ENCODE measurements around the gene NRBP1.

The NRBP1 gene

DNA sequence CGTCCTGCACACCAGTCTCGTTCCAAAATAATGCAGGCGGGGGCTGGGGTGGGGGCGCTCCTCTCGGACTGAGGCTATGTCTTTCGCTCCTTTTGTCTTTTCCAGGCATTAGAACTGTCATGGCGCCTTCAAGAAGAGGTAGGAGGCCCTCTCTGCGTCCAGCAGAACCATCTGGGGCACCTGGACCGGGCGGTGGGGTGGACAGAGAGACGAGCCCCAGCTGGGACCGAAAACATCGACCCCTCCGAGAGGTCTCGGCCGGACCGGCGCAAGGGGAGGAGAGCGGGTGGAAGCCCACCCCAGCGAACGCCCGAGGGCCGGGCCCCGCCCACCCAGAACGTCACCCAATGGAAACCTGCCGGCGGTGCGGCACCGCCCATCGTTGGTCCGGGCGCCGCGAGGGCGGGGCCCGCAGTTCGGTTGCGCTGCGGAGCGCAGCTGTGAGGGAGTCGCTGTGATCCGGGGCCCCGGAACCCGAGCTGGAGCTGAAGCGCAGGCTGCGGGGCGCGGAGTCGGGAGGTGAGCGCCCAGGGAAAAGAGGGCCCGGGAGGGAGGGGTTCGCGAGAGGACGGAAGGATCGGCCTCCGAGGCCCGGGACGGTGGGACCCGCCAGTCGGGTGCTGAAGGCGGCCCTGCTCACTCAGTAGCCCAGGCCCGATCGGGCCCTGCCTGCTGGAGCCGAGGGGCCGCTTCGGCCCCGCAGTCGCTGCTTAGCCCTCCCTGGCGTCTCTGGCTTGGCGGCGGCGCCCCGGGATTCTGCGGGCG is at the start of gene NRBP1:
Gene NRBP1 (plus strand): TSS at position 419 of the 765 bp plus-strand sequence. CDS start 4,643 bp downstream, outside the sequence.
- DNase-seq, result peak; percentile 79 to 90 (median 88)

DNA sequence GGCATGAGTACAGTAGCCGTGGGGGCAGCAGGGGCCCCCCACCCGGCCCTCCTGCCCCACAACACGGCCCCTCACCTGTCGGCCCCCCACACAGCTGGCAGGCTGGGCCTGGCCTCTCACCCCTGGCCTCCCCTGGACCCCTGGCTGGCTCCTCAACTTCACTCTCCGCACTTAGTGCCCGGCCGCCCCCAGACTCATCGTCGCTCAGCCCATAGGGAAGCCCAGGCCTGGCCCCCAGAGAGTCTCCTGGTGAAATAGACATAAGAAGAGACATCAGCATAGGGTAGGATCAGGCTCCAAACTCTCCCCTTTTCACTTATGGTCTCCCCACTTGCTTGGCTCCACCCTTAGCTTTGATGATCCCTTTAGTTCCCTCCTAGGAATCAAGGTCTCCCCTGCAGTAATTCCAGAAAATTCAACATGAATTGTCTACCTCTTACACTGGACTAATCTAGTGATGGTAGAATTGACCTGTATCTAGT is 49.6 kb upstream of the NRBP1 start:
- no peak for DNase-seq

DNA sequence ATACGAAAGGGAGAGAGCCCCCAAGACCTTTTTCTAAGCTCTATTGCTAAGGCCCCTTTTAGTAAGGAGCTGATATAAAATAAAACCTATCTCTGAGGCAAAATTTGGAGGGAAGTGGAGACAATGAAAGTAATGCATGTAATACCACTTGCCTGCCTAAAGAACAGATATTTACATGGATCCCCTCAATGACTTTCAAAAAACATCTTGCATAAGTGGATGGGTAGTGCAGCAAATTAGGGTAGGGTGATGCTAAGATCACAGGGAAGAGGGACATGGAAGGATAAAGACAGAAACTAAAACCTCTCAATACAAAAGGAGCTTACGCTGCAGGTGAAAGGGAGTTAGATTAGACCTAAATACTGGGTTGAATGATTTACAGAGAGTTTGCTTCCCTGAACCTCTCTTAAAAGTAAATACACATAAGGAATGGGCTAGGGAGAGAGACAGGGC is 49.0 kb upstream of the NRBP1 start:
- no peak for DNase-seq

DNA sequence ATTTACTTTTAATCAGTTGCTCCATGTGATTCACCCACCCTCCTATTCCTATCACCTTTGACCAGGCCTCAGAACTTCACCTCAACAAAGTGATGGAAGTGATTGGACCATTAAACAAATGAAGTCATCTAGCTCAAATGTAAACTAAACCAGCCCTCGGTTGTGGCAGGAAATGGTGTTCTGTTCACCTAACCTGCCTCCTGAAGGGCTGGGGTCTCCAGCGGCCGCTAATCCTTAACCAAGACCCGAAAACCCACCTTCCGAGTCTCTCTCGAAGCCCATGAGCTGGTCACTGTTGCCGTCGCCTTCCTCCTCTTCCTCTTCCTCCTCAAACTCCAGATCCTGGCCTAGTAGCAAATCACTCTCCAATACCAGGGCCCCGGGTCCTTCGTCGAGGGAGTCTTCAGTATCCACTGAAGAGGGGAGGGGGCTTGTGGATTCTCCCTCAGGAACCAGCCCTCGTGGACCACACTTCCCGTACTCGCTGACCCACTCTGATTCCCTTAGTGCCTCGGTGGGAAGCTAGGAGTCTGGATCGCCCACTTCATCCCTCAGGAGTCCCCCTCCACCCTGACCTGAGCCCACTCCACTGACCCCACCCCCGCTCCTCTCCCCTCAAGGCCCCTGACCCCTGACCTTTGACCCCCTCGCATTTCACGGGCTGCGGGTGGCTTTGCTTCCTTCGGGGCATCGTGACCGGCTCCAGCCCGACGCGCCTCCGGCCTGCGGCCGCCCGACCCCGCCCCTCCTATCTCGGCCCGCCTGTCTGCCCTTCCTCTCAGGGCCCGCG is 48.4 kb upstream of the NRBP1 start:
- DNase-seq, result peak in 4 of 6 experiments; percentile 49 to 63 (median 54)

DNA sequence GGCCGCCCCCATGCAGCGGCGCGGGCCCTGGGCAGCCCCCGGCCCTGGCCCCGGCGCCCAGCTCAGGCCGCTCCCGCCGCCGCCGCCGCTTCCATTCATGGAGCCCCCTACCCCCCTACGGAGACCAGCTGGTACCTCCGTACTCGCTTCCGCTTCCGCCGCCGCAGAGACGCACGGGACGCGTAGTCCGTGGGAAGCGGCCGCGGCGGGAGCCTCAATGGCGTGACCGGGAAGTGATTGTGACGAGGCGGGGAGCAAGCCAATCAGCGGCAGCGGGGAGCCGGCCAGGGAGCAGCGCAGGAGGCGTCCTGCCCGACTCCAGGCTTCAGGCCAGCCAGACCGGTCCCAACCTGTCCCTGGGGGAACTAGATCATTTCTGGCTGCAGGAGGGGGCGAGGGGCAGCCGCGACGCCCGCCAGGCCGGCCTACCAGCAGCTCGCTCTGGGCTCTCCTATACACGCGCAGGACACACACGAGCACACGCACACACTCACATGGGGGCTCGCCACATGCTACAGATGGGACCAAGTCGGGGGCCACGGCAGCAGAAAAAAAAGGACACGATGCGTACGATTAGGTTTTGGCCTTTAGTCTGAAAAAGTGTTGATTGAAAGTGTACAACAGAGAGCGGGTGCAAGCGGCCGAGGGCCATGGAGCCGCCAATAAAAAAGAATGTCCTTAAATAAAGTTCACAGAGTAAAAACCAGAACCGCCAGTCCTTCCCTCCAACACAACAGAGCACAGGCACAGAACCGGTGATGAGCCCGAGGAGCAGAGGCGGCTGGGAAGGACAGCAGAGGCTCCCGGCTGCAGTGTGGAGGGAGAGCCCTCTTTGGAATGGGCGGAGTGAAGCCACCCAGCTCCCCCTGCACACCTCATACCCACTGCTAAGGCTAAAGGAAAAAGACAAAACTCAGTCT is 47.5 kb upstream of the NRBP1 start, which contains the start of gene ZNF513:
Gene ZNF513 (minus strand): TSS at position 109 of the 920 bp plus-strand sequence. CDS start 208 bp downstream, outside the sequence.
- peak; percentile 65 to 86 (median 76) for DNase-seq

DNA sequence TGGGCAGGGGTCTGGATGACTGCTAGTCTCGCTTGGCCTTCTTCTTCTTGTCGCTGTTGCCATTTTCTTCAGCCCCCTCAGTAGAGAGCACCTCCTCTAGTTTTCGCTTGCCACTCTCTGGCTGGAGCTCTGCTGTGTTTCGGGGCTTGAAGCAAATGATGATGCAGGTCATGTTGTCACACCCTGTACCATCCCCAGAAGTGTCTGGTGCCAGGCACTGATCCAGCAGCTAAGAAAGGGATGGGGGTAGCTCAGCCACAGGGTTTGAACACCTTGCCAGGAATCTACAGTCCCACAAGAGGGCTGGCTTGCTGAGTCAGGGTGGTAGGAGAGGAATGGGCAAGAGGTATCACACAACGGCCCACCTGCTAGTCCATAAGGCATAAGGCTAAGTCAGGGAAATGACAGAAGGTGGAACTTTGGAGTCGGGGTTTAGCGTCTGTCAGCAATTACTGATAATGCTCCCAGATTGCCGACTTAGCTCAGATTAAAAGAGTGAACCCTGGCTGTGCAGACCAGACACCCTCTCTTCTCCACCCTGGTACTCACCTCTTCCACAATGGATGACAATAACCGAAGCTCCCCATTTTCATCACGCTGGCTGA is 46.8 kb upstream of the NRBP1 start:
- DNase-seq, result no peak

DNA sequence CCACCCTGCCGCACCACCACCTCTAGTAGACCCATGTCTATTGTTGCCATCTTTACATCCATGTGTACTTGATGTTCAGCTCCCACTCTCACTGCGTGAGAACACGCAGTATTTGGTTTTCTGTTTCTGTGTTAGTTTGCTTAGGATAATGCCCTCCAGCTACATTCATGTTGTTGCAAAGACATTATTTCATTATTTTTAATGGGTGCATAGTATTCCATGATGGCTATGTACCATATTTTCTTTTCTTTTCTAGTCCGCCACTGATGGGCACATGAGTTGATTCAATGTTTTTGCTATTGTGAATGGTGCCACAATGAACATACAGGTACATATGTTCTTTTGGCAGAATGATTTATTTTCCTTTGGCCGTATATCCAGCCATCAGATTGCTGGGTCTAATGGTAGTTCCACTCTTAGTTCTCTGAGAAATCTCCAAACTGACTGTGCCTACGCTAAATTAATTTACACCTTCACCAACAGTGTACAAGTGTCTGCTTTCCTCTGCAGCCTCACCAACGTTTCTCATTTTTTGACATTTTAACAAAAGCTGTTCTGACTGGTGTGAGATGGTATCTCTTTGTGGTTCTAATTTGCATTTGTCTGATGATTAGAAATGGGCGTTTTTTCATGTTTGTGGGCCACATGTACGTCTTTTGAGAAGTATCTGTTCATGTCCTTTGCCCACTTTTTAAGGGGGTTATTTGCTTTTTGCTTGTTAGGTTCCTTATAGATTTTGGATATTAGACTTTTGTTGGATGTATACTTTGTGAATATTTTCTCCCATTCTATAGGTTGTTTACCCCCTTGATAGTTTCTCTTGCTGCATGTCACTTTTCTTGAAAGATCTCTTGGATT is 37.4 kb upstream of the NRBP1 start:
- peak in 3 of 6 experiments; percentile 43 to 55 (median 54) for DNase-seq

DNA sequence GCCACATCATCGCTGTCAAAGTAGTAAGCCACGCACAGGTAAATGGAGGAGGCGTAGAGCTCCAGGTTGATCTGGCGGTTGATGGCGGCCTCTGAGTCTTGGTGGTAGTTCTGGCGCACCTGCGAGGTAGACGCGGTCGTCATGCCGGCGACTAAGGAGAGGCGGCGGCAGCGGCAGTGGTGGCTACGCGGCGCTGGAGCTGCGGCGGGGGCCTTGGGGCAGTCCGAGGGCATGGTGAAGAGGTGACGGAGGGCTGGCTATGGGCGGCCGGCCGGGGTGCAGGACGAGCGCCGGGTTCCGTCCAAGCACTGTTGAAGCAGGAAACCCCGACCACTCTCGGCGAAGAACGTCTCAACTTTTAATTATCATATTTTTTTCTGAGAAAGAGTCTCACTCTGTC is 35.2 kb upstream of the NRBP1 start:
- no peak for DNase-seq

DNA sequence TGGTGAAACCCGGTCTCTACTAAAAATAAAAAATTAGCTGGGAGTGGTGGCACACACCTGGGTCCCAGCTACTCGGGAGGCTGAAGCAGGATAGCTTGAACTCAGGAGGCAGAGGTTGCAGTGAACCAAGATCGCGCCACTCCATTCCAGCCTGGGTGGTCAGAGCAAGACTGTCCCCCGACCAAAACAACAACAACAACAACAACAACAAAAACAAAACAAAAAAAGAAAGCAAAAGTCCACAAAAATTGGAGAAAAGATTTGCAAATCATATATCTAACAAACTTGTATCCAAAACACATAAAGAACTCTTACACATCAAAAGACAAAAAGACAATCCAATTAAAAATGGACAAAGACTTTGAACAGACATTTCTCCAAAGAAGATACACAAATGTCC is 29.5 kb upstream of the NRBP1 start:
- no peak for DNase-seq

DNA sequence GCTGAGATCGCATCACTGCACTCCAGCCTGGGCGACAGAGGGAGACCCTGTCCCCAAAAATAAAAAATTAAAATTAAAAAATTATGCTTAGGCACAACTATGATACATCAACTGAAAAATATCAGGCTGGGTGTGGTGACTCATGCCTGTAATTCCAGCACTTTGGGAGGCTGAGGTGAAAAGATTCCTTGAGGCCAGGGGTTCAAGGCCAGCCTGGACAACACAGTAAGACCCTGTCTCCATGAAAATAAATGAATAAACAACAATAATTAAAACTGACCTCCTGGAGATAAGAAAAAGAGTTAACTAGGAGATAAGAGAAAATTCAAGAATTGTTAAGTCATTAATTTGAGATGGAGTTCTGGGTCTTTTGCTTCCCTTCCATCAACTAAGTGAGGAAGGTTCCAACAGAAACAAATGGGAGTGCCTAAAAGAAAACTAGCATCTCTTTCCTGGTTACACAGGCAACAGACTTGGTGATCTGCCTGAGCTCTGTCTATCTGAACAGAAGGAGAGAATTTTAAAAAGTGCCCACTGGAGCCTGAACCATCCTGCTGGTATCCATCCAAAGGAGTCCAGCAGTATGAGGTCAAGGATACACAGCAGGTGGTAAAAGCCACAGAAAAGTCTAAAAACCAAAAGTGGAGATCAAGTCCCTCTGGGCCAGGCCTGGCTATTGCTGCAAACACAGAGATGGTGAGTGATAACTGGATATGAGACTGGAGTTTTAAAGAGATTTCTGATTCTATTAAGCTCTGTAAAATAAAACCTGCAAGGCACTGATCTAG is 27.9 kb upstream of the NRBP1 start:
- DNase-seq, result no peak

DNA sequence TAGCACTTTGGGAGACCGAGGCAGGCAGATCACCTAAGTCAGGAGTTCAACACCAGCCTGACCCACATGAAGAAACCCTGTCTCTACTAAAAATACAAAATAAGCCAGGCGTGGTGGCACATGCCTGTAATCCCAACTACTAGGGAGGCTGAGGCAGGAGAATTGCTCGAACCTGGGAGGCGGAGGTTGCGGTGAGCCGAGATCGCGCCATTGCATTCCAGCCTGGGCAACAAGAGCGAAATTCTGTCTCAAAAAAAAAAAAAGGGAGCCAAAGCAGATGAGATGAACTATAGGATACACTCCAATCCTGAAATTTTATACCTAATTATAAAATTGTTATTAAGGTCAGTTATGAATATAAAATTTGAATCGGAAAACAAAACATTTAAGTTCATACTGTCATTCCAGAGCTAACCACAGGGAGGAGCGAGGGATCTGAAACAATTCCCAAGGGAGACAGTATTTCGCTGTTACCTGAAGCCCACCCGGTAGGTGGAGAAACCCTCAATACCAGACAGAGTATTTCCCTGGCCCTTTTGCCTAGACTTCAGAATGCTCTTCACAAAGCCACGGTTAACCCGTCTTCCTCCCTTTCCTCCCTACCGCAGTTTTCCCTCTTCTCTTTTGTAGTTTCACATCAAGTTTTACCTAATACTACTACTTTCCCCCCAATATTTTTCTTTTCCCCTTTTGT is 20.5 kb upstream of the NRBP1 start:
- DNase-seq, result no peak

DNA sequence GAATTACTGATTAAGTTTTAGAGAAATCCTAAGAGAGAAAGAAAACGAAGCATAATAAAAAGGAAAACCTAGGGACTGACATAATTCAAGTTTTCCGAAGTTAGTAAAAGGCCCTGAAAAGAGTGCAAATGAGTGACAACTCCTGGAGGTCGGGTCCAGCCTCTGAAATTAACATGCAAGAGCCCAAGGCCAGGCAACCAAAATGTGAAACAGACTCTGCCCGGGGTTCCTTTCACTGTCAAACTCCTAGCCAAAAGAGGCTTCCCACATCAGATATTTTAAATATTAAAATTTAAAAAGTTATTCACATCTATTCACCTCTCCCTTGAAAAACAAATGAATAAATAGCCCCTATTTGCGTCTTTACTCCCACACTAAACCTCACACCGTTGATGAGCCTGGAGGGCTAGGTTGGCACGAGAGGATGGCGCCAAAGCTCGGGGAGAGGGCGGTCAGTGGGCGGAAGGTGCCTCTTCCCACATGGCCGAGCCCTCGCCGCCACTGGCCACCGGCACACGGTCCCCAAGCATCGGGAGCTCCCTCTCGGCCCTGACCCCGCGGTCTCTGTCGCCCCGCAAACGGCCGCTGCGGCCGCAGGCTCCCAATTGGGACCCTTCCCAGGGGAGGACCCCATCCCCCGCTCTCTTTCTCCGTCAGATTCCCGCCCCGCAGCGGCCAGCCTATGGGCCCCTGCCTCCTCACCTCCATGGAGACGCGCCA is 19.7 kb upstream of the NRBP1 start:
- peak in 1 of 6 experiments; percentile 11 for DNase-seq

DNA sequence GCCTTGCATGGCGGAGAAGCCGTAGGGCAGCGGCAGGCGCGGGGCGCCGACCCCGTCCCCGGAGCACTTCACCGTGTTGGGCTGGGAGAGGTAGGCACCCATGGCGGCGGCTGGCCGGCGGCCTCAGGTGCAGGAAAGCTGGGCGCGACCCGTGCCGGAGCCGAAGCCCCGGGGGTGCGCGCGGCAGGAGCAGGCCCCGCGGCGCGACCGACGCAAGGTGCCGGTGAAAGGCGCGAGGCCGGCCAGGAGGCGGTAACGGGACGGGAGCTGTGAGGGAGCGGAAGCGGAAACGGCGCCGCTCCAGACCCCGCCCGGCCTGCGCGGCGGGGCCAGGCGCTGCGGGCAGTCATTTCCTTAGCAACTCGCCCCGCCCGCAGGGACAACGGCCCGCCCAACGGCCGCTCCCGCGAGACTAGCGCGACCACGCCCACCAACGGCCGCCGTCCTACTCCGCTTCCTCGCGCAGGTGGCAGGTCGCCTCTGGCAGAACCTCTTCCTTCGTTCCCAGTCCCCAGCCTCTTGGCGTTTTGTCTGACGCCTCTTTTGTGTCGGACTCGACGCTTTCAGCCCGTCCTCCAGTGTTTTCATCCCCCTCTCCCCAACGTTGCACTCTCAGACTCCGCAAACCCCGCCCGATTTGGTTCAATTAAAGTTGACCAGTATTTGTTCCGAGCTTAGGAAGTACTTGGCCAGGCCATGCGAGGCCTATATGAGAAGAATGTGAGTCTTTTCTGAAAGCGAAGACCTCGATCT is 18.9 kb upstream of the NRBP1 start, which contains the start of gene PPM1G:
Gene PPM1G (minus strand): TSS at position 271 of the 753 bp plus-strand sequence. CDS start 169 bp downstream, at position 102.
- peak; percentile 90 to 94 (median 92) for DNase-seq

DNA sequence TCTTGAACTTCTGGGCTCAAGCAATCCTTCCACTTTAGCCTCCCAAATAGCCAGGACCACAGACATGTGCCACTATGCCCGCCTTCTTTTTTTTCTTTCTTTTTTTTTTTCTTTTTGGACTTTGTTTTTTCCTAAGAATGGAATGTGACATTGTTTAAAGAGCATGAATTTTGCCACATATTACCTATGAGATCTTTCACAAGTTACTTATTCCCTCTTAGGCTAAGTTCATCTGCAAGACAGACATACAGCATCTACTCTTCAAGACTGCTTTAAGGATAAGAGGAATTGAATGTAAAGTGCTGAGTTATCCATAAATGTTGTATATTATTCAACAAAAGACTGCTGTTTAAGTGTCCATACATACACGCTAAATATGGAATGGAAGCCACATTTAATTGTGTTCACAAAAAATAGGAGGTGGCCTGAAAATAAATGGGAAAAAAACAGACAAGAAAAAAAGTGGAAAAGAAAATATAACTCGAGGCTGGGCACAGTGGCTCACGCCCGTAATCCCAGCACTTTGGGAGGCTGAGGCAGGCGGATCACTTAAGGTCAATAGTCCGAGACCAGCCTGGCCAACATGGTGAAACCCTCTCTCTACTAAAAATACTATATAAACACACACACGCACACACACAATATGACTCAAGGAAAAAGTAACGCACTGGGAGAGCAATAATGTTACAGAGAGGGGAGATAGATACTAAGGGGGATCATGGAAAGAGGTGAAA is 15.8 kb upstream of the NRBP1 start:
- no peak for DNase-seq

DNA sequence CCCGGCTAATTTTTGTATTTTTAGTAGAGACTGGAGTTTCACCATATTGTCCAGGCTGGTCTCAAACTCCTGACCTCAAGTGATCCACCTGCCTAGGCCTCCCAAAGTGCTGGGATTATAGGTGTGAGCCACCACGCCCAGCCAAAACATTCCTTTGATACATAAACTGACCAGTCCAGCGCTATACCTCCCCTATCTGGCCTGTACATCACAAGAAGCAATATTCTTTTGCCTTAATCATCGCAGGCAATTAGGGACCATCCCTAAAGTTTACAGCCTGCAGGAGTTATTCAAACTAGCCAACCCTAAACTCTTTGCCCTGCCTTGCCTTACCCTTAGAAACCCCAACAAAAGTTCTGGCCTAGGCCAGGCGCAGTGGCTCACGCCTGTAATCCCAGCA is 12.3 kb upstream of the NRBP1 start:
- no peak for DNase-seq

DNA sequence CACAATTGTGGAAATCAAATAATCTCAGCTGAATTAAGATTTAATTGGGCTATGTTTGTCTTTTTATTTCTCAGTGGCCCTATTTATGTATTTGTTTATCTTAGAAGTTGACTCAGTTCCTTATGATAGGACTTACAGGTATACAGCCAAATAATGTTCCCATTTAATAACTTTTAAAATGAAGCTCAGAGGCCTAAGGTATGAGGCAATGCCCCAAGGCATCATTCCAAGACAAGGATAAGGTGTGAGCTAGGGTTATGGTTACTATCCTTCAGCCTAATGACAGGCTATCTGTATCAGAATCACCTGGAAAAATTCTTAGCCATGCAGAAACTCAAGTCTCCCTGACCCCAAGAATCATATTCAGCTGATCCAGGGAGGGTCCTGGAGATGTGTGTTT is 7.4 kb upstream of the NRBP1 start:
- no peak for DNase-seq

DNA sequence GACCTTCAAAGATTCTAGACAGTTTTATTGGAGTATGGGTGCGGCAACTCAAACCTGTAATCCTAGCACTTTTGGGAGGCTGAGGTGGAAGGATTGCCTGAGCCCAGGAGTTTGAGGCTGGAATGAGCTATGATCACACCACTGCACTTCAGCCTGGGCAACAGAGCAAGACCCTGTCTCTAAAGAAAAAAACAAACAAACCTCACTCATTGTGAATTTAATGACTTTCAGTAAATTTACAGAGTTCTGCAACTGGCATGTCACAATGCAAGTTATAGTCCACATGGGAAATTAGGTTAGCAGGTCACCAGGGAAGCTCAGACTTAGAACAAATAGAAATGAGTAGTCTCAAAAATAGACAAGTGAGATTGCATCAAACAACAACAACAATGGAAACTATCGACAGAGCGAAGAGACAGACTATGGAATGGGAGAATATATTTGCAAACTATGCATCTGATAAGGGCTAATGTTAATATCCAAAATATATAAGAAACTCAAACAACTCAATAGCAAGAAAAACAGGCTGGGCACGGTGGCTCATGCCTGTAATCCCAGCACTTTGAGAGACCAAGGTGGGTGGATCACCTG is 6.7 kb upstream of the NRBP1 start:
- no peak for DNase-seq

Data from stimulated activated naive CD4-positive, alpha-beta T cell (primary cell).